Peyer's patch (tissue), 4 donors: ENCODE measurements around the gene ZNF407. TPM values are rescaled to one million over a fixed set of nuclear protein-coding genes. Genes with fewer than 3 reads are reported as not detected.

Experiments used
- DNase-seq, 3 donors: peaks; one replicate each; pipeline ENCODE4 v3.0.0-alpha.2; 2017 to 2019
- H3K27ac ChIP-seq, 4 donors: fragments of 200-600 bp; sonication (generic); one replicate each; pipeline ENCODE4 v1.5.1; 2016 to 2019
- H3K27me3 ChIP-seq, 2 donors: fragments of 200-600 bp; sonication (generic); one replicate each; pipeline ENCODE4 v1.5.1; 2019
- H3K36me3 ChIP-seq, 3 donors: fragments of 200-600 bp; sonication (generic); one replicate each; pipeline ENCODE4 v1.5.1; 2016 to 2019
- H3K4me1 ChIP-seq, 4 donors: fragments of 200-600 bp; sonication (generic); one replicate each; pipeline ENCODE4 v1.5.1; 2016 to 2019
- H3K4me3 ChIP-seq, 4 donors: fragments of 200-600 bp; sonication (generic); 1 replicate in 3 of 4; 2 replicates in 1 of 4; pipeline ENCODE4 v1.5.1; 2016 to 2019; ENCODE audit warnings: mild to moderate bottlenecking in 1 of 4
- H3K9me3 ChIP-seq, 4 donors: fragments of 200-600 bp; sonication (generic); one replicate each; pipeline ENCODE4 v1.5.1; 2016 to 2019; ENCODE audit warnings: mild to moderate bottlenecking in 1 of 4
- POLR2A ChIP-seq, 2 donors: fragments of 450-650 bp; IDR thresholded peaks; one replicate each; pipeline ENCODE4 v1.5.1; 2017; ENCODE audit warnings: antibody characterized with exemption in 2 of 2, mild to moderate bottlenecking in 2 of 2, moderate library complexity in 2 of 2
- total RNA-seq, 4 donors: library from RNA; depleted of rRNA; stranded (reverse); fragments of >200 nt; gene quantifications; one replicate each; pipeline ENCODE4 v1.1.0, GENCODE V29; 2016
- TF ChIP-seq, protein P1 (sequence below), 6 experiments: fragments of 450-650 bp in 4 of 6; fragments of 200-600 bp in 2 of 6; sonication (generic) in 1 of 6; IDR thresholded peaks; one replicate each; pipeline ENCODE4 v1.5.1; 2017 to 2019; ENCODE audit warnings: antibody characterized with exemption in 6 of 6, mild to moderate bottlenecking in 3 of 6, moderate library complexity in 1 of 6

Gene ZNF407
- total RNA-seq, 4 donors from 2014 or later, result 24.0 to 54.5 (median 32.3) TPM

DNA sequence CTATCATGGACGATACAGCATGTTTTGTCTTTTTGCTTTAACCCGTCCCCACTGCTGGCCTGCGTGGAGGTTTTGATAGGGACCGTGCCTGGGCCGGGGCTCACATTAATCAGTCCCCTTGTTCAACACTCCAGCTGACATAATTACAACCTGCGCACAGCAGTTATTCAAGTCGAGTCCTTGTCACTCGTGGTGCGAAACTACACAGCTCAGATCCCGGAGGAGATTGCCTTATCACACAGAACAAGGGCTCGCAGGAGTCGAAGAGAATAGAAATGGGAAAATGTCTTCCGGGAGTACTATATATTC is 304.4 kb downstream of the ZNF407 start:
- Histone ChIP-seq H3K4me3 (peak overlapping the region in 1 of 4 donors; percentile 17), H3K27me3 (no peaks in the 10 kb centered on the region), H3K27ac (peak overlapping the region in 1 of 4 donors; percentile 58), H3K4me1 (no peaks in the 10 kb centered on the region), H3K9me3 (no peaks in the 10 kb centered on the region), H3K36me3 (no peaks in the 10 kb centered on the region)
- TF ChIP-seq, protein P1, sequence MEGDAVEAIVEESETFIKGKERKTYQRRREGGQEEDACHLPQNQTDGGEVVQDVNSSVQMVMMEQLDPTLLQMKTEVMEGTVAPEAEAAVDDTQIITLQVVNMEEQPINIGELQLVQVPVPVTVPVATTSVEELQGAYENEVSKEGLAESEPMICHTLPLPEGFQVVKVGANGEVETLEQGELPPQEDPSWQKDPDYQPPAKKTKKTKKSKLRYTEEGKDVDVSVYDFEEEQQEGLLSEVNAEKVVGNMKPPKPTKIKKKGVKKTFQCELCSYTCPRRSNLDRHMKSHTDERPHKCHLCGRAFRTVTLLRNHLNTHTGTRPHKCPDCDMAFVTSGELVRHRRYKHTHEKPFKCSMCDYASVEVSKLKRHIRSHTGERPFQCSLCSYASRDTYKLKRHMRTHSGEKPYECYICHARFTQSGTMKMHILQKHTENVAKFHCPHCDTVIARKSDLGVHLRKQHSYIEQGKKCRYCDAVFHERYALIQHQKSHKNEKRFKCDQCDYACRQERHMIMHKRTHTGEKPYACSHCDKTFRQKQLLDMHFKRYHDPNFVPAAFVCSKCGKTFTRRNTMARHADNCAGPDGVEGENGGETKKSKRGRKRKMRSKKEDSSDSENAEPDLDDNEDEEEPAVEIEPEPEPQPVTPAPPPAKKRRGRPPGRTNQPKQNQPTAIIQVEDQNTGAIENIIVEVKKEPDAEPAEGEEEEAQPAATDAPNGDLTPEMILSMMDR (IDR thresholded peaks at IDR 0.05), result no peak
- TF ChIP-seq POLR2A (IDR thresholded peaks at IDR 0.05), result no peak
- DNase-seq, result no peak

DNA sequence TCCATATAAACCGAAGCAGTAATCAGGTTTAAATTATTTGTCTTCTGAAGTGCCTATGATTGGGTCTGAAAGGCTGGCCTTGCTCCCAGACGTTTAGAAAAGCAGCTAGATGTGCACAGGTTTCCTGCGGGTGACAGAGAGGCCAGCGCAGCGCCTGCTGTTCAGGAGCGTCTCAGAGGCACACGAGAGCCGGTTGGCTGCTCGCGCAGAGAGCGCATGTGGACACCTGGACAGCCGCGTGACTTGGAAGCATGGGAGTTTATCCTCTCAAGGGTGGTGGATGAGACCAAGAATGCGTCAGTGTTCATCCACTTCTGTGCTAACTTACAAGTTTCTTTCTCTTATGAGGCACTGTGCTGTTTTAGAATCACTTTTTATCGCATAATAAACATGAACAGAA is 307.6 kb downstream of the ZNF407 start:
- H3K36me3 ChIP-seq, result no peaks in the 10 kb centered on the region
- H3K4me1 ChIP-seq, result no peaks in the 10 kb centered on the region
- H3K4me3 ChIP-seq, result no peak overlapping the region
- no peaks in the 10 kb centered on the region for H3K27me3 ChIP-seq
- DNase-seq, result no peak
- TF ChIP-seq, protein P1 (IDR thresholded peaks at IDR 0.05), result no peak
- no peak for TF ChIP-seq POLR2A (IDR thresholded peaks at IDR 0.05)
- H3K9me3 ChIP-seq, result no peaks in the 10 kb centered on the region
- peak overlapping the region in 1 of 4 donors; percentile 5 for H3K27ac ChIP-seq

DNA sequence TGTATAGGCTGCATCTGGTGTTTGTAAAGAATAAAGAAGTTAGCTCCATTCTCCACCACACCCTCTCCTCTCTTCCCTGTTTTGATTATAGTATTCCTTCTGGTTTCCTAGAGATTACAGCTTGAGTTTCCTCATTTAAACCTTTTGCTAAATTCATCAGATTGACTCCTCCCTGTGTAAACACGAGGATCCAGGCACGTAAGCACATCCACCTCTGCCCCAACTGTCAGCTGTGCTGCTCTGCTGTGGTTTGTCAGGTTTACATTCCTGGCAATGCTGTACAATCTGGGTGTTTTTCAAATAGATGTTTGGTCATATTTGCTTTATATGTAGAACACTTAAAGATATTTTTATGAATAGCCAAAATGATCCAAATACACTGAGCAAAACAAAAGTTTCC is 308.5 kb downstream of the ZNF407 start:
- Histone ChIP-seq H3K4me1 (no peaks in the 10 kb centered on the region), H3K27me3 (no peaks in the 10 kb centered on the region), H3K4me3 (no peak overlapping the region), H3K36me3 (no peaks in the 10 kb centered on the region), H3K27ac (no peak overlapping the region), H3K9me3 (no peaks in the 10 kb centered on the region)
- TF ChIP-seq POLR2A (IDR thresholded peaks at IDR 0.05), result no peak
- TF ChIP-seq, protein P1 (IDR thresholded peaks at IDR 0.05), result no peak
- DNase-seq, result no peak

DNA sequence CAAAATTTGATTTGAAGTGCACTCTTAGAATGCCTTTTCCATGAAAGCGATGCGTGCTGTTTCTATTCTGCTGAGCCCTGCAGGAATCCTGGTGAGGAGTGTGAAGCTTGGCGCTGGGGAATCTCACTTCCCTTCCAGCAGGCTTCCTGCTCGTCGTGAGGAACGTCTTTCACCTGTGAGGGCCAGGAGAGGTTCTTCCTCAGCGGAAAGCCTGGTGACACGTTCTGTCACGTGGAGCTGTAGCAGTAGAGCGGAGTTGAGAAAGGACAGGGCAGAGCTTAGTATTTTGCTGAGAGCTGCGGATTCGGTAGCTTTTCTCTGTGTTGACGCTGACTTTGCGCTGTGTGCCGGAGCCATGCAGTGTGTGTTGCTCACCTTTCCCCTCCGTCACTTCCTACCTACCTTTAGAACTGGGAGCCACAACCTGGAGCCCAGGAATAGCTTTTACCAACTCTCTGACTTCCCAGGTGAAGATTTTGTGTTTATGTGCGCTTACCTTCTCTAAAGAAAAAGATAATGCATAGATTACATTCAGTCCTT is 316.5 kb downstream of the ZNF407 start:
- H3K27me3 ChIP-seq, result no peaks in the 10 kb centered on the region
- TF ChIP-seq, protein P1 (IDR thresholded peaks at IDR 0.05), result no peak
- no peak for TF ChIP-seq POLR2A (IDR thresholded peaks at IDR 0.05)
- no peaks in the 10 kb centered on the region for H3K9me3 ChIP-seq
- H3K36me3 ChIP-seq, result no peaks in the 10 kb centered on the region
- H3K4me3 ChIP-seq, result no peak overlapping the region
- no peak for DNase-seq
- H3K27ac ChIP-seq, result no peak overlapping the region
- H3K4me1 ChIP-seq, result no peaks in the 10 kb centered on the region

DNA sequence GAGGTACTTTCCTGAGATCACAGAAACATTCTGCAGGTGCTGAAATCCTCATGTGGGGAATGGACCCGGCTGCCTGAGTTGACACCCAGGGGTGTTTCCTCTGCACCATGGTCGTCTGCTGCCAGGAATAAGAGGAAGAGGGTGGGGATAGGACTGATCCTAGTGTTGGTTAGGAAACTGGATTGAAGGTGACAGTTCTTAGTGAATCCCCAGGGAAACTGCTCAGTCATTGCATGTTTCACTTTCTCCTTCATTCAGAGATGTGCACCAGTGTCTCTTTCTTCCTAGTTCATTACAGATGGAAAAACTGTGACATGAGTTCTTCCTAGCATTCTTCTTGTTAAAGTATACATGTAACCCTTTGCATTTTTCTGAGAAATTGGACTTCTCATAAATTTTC is 317.0 kb downstream of the ZNF407 start:
- no peak overlapping the region for H3K4me3 ChIP-seq
- H3K27me3 ChIP-seq, result no peaks in the 10 kb centered on the region
- H3K27ac ChIP-seq, result no peak overlapping the region
- no peaks in the 10 kb centered on the region for H3K36me3 ChIP-seq
- H3K4me1 ChIP-seq, result no peaks in the 10 kb centered on the region
- TF ChIP-seq, protein P1 (IDR thresholded peaks at IDR 0.05), result no peak
- TF ChIP-seq POLR2A (IDR thresholded peaks at IDR 0.05), result no peak
- no peaks in the 10 kb centered on the region for H3K9me3 ChIP-seq
- DNase-seq, result no peak
